ENCODE measurements around the gene ASB2. TPM values are rescaled to one million over a fixed set of nuclear protein-coding genes. Genes with fewer than 3 reads are reported as not detected.

Gene ASB2
- total RNA-seq, 2 experiments from 2014 or later, result 15.8 to 17.0 TPM

- H3K36me3 Mint-ChIP-seq (ENCODE audit: low read depth), result peaks cover 40% of the 10 kb centered on the region
- ChIA-PET CTCF (interaction anchor here (0.7 to 13.0 kb wide), 16 partner anchors 10 to 159 kb away, joined by 3 to 366 read pairs (median 4); partner anchors contain the start of gene CCDC197), POLR2A (interaction anchor here (0.9 to 11.5 kb wide), 7 partner anchors 18 to 77 kb away, joined by 3 to 303 read pairs (median 4); partner anchors contain the start of gene CCDC197)
- DNase-seq (peak; percentile 89), ATAC-seq (peak; percentile 91)
- H3K4me1 Mint-ChIP-seq (ENCODE audit: low read depth), result peaks cover 77% of the 10 kb centered on the region
- H3K4me3 Mint-ChIP-seq, result peak overlapping the region; percentile 36
- H3K9me3 Mint-ChIP-seq (ENCODE audit: insufficient read depth), result peaks cover 16% of the 10 kb centered on the region
- H3K27me3 Mint-ChIP-seq (ENCODE audit: low read depth), result no peaks in the 10 kb centered on the region
- H3K27ac Mint-ChIP-seq, result peak overlapping the region; percentile 82
These were observed 1.6 kb upstream of the ASB2 start for GRCh38 chr14:93977790-93978581.

GRCh38 chr14:93977171-93977570 lies 801 bp upstream of the ASB2 start:
- H3K36me3 Mint-ChIP-seq (ENCODE audit: low read depth), result peaks cover 40% of the 10 kb centered on the region
- peaks cover 84% of the 10 kb centered on the region for H3K4me1 Mint-ChIP-seq (ENCODE audit: low read depth)
- ChIA-PET POLR2A (interaction anchor here (0.8 to 11.5 kb wide), 3 partner anchors 17 to 37 kb away, joined by 3 to 303 read pairs (median 3); no protein-coding TSS in a partner anchor), CTCF (interaction anchor here (0.7 to 13.0 kb wide), 6 partner anchors 18 to 159 kb away, joined by 3 to 366 read pairs (median 4); partner anchors contain the start of gene CCDC197)
- no peaks in the 10 kb centered on the region for H3K27me3 Mint-ChIP-seq (ENCODE audit: low read depth)
- H3K9me3 Mint-ChIP-seq (ENCODE audit: insufficient read depth), result peaks cover 16% of the 10 kb centered on the region
- H3K27ac Mint-ChIP-seq, result peak overlapping the region; percentile 82
- peak overlapping the region; percentile 48 for H3K4me3 Mint-ChIP-seq
- no peak for ATAC-seq
- no peak for DNase-seq

GRCh38 chr14:93975791-93976476 lies 436 bp downstream of the ASB2 start:
- Mint-ChIP-seq H3K4me3 (peak overlapping the region; percentile 48), H3K36me3 (ENCODE audit: low read depth) (peaks cover 40% of the 10 kb centered on the region), H3K27me3 (ENCODE audit: low read depth) (no peaks in the 10 kb centered on the region), H3K9me3 (ENCODE audit: insufficient read depth) (peaks cover 16% of the 10 kb centered on the region), H3K27ac (peak overlapping the region; percentile 82), H3K4me1 (ENCODE audit: low read depth) (peaks cover 94% of the 10 kb centered on the region)
- DNase-seq (no peak), ATAC-seq (no peak)
- CTCF ChIA-PET, result interaction anchor here (0.7 to 13.0 kb wide), 6 partner anchors 19 to 160 kb away, joined by 3 to 366 read pairs (median 4); partner anchors contain the start of gene CCDC197
- POLR2A ChIA-PET, result interaction anchor here (0.7 to 11.5 kb wide), 4 partner anchors 16 to 36 kb away, joined by 3 to 303 read pairs (median 4); no protein-coding TSS in a partner anchor

GRCh38 chr14:93974833-93975232 lies 1.5 kb downstream of the ASB2 start:
- CTCF ChIA-PET, result interaction anchor here (0.8 to 13.0 kb wide), 4 partner anchors 12 to 35 kb away, joined by 3 to 366 read pairs (median 38); partner anchors contain the start of gene CCDC197
- H3K27ac Mint-ChIP-seq, result peak overlapping the region; percentile 27
- ATAC-seq, result no peak
- H3K4me3 Mint-ChIP-seq, result no peak overlapping the region
- H3K36me3 Mint-ChIP-seq (ENCODE audit: low read depth), result peaks cover 35% of the 10 kb centered on the region
- H3K9me3 Mint-ChIP-seq (ENCODE audit: insufficient read depth), result peaks cover 16% of the 10 kb centered on the region
- H3K27me3 Mint-ChIP-seq (ENCODE audit: low read depth), result no peaks in the 10 kb centered on the region
- POLR2A ChIA-PET, result interaction anchor here (1.5 to 11.5 kb wide), 3 partner anchors 15 to 35 kb away, joined by 4 to 303 read pairs (median 11); no protein-coding TSS in a partner anchor
- peaks cover 94% of the 10 kb centered on the region for H3K4me1 Mint-ChIP-seq (ENCODE audit: low read depth)
- no peak for DNase-seq

GRCh38 chr14:93974299-93974698 lies 2.1 kb downstream of the ASB2 start:
- no peak overlapping the region for H3K27ac Mint-ChIP-seq
- H3K27me3 Mint-ChIP-seq (ENCODE audit: low read depth), result no peaks in the 10 kb centered on the region
- H3K4me1 Mint-ChIP-seq (ENCODE audit: low read depth), result peaks cover 94% of the 10 kb centered on the region
- ChIA-PET CTCF (interaction anchor here (0.8 to 13.0 kb wide), 4 partner anchors 11 to 35 kb away, joined by 3 to 366 read pairs (median 38); partner anchors contain the start of gene CCDC197), POLR2A (interaction anchor here (2.9 to 11.5 kb wide), 2 partner anchors 14 to 35 kb away, joined by 11 to 303 read pairs; no protein-coding TSS in a partner anchor)
- H3K9me3 Mint-ChIP-seq (ENCODE audit: insufficient read depth), result peaks cover 16% of the 10 kb centered on the region
- peaks cover 33% of the 10 kb centered on the region for H3K36me3 Mint-ChIP-seq (ENCODE audit: low read depth)
- DNase-seq (no peak), ATAC-seq (no peak)
- H3K4me3 Mint-ChIP-seq, result no peak overlapping the region

- H3K4me3 Mint-ChIP-seq, result no peak overlapping the region
- DNase-seq (no peak), ATAC-seq (no peak)
- H3K4me1 Mint-ChIP-seq (ENCODE audit: low read depth), result peaks cover 93% of the 10 kb centered on the region
- ChIA-PET POLR2A (interaction anchor here (1.0 to 11.5 kb wide), 3 partner anchors 9 to 34 kb away, joined by 3 to 303 read pairs (median 11); no protein-coding TSS in a partner anchor), CTCF (interaction anchor here (1.1 to 13.0 kb wide), 6 partner anchors 8 to 34 kb away, joined by 3 to 366 read pairs (median 36); partner anchors contain the start of gene CCDC197)
- no peak overlapping the region for H3K27ac Mint-ChIP-seq
- H3K36me3 Mint-ChIP-seq (ENCODE audit: low read depth), result peaks cover 27% of the 10 kb centered on the region
- no peaks in the 10 kb centered on the region for H3K27me3 Mint-ChIP-seq (ENCODE audit: low read depth)
- H3K9me3 Mint-ChIP-seq (ENCODE audit: insufficient read depth), result peaks cover 16% of the 10 kb centered on the region
These were observed 2.8 kb downstream of the ASB2 start for GRCh38 chr14:93973607-93974006.

GRCh38 chr14:93972618-93973205 lies 3.7 kb downstream of the ASB2 start:
- no peak overlapping the region for H3K4me3 Mint-ChIP-seq
- ChIA-PET CTCF (interaction anchor here (1.1 to 13.0 kb wide), 8 partner anchors 9 to 64 kb away, joined by 3 to 366 read pairs (median 20); partner anchors contain the start of gene CCDC197), POLR2A (interaction anchor here (1.0 to 11.5 kb wide), 5 partner anchors 10 to 39 kb away, joined by 3 to 303 read pairs (median 9); no protein-coding TSS in a partner anchor)
- no peaks in the 10 kb centered on the region for H3K27me3 Mint-ChIP-seq (ENCODE audit: low read depth)
- DNase-seq (no peak), ATAC-seq (no peak)
- H3K9me3 Mint-ChIP-seq (ENCODE audit: insufficient read depth), result peaks cover 12% of the 10 kb centered on the region
- peaks cover 22% of the 10 kb centered on the region for H3K36me3 Mint-ChIP-seq (ENCODE audit: low read depth)
- H3K4me1 Mint-ChIP-seq (ENCODE audit: low read depth), result peaks cover 87% of the 10 kb centered on the region
- H3K27ac Mint-ChIP-seq, result peak overlapping the region; percentile 70

GRCh38 chr14:93971635-93972027 lies 4.7 kb downstream of the ASB2 start:
- Mint-ChIP-seq H3K27me3 (ENCODE audit: low read depth) (no peaks in the 10 kb centered on the region), H3K36me3 (ENCODE audit: low read depth) (peaks cover 14% of the 10 kb centered on the region), H3K27ac (peak overlapping the region; percentile 95), H3K9me3 (ENCODE audit: insufficient read depth) (peaks cover 1% of the 10 kb centered on the region), H3K4me1 (ENCODE audit: low read depth) (peaks cover 86% of the 10 kb centered on the region), H3K4me3 (peak overlapping the region; percentile 80)
- DNase-seq, result no peak
- CTCF ChIA-PET, result interaction anchor here (0.7 to 13.0 kb wide), 24 partner anchors 8 to 209 kb away, joined by 3 to 366 read pairs (median 12); partner anchors contain the start of gene CCDC197
- ATAC-seq, result no peak
- POLR2A ChIA-PET, result interaction anchor here (1.1 to 11.5 kb wide), 5 partner anchors 10 to 31 kb away, joined by 3 to 303 read pairs (median 9); no protein-coding TSS in a partner anchor

GRCh38 chr14:93970965-93971634 lies 5.3 kb downstream of the ASB2 start:
- peak overlapping the region; percentile 80 for H3K4me3 Mint-ChIP-seq
- ChIA-PET CTCF (interaction anchor here (0.7 to 13.0 kb wide), 27 partner anchors 8 to 210 kb away, joined by 3 to 366 read pairs (median 12); partner anchors contain the start of genes CCDC197, DDX24, IFI27L1 and OTUB2), POLR2A (interaction anchor here (0.9 to 11.5 kb wide), 10 partner anchors 11 to 109 kb away, joined by 3 to 303 read pairs (median 4); no protein-coding TSS in a partner anchor)
- peaks cover 2% of the 10 kb centered on the region for H3K9me3 Mint-ChIP-seq (ENCODE audit: insufficient read depth)
- H3K27me3 Mint-ChIP-seq (ENCODE audit: low read depth), result no peaks in the 10 kb centered on the region
- DNase-seq (peak; percentile 88), ATAC-seq (peak; percentile 82)
- H3K4me1 Mint-ChIP-seq (ENCODE audit: low read depth), result peaks cover 86% of the 10 kb centered on the region
- peak overlapping the region; percentile 95 for H3K27ac Mint-ChIP-seq
- H3K36me3 Mint-ChIP-seq (ENCODE audit: low read depth), result peaks cover 12% of the 10 kb centered on the region

GRCh38 chr14:93970585-93970964 lies 5.8 kb downstream of the ASB2 start:
- ATAC-seq (peak; percentile 76), DNase-seq (peak; percentile 75)
- ChIA-PET CTCF (interaction anchor here (0.8 to 13.0 kb wide), 26 partner anchors 8 to 210 kb away, joined by 3 to 366 read pairs (median 12); partner anchors contain the start of genes CCDC197, DDX24, IFI27L1 and OTUB2), POLR2A (interaction anchor here (0.7 to 11.5 kb wide), 10 partner anchors 11 to 109 kb away, joined by 3 to 303 read pairs (median 4); no protein-coding TSS in a partner anchor)
- peaks cover 86% of the 10 kb centered on the region for H3K4me1 Mint-ChIP-seq (ENCODE audit: low read depth)
- no peaks in the 10 kb centered on the region for H3K27me3 Mint-ChIP-seq (ENCODE audit: low read depth)
- H3K36me3 Mint-ChIP-seq (ENCODE audit: low read depth), result peaks cover 11% of the 10 kb centered on the region
- H3K27ac Mint-ChIP-seq, result peak overlapping the region; percentile 95
- peaks cover 7% of the 10 kb centered on the region for H3K9me3 Mint-ChIP-seq (ENCODE audit: insufficient read depth)
- peak overlapping the region; percentile 80 for H3K4me3 Mint-ChIP-seq
